ENCODE results near the gene OTC. TPM values are rescaled to one million over a fixed set of nuclear protein-coding genes. Genes with fewer than 3 reads are reported as not detected.

OTC gene
- total RNA-seq, result not detected in 2 replicates
- not detected for polyA plus RNA-seq (2012)

- no peak for DNase-seq (ENCODE audit: low read depth)
Measured at GRCh38 chrX:38352362-38352761, at the start of gene OTC. Gene OTC (plus strand): TSS chrX:38352604. CDS start chrX:38352697, 93 bp downstream.

GRCh38 chrX:38304010-38304409 is 48.4 kb upstream of the OTC start:
- peak; percentile 29 for DNase-seq (ENCODE audit: low read depth)

GRCh38 chrX:38305971-38306370 is 46.4 kb upstream of the OTC start:
- no peak for DNase-seq (ENCODE audit: low read depth)

GRCh38 chrX:38311743-38312142 is 40.7 kb upstream of the OTC start:
- DNase-seq (ENCODE audit: low read depth), result no peak

GRCh38 chrX:38312436-38312835 is 40.0 kb upstream of the OTC start:
- peak; percentile 68 for DNase-seq (ENCODE audit: low read depth)

GRCh38 chrX:38313190-38313589 is 39.2 kb upstream of the OTC start:
- DNase-seq (ENCODE audit: low read depth), result no peak

GRCh38 chrX:38315186-38315585 is 37.2 kb upstream of the OTC start:
- DNase-seq (ENCODE audit: low read depth), result no peak

GRCh38 chrX:38318196-38318595 is 34.2 kb upstream of the OTC start:
- no peak for DNase-seq (ENCODE audit: low read depth)

GRCh38 chrX:38318606-38319005 is 33.8 kb upstream of the OTC start:
- DNase-seq (ENCODE audit: low read depth), result peak; percentile 13

GRCh38 chrX:38320819-38321218 is 31.6 kb upstream of the OTC start:
- DNase-seq (ENCODE audit: low read depth), result no peak

GRCh38 chrX:38326086-38326485 is 26.3 kb upstream of the OTC start:
- no peak for DNase-seq (ENCODE audit: low read depth)

- peak; percentile 93 for DNase-seq (ENCODE audit: low read depth)
Measured at GRCh38 chrX:38327007-38327774, 25.2 kb upstream of the OTC start, which contains the start of gene RPGR. Gene RPGR (minus strand): TSS chrX:38327509. CDS start chrX:38327367, 142 bp downstream.

- no peak for DNase-seq (ENCODE audit: low read depth)
Measured at GRCh38 chrX:38327775-38328081, 24.7 kb upstream of the OTC start.

GRCh38 chrX:38332505-38332904 is 19.9 kb upstream of the OTC start:
- no peak for DNase-seq (ENCODE audit: low read depth)

GRCh38 chrX:38335382-38335781 is 17.0 kb upstream of the OTC start:
- DNase-seq (ENCODE audit: low read depth), result no peak

GRCh38 chrX:38336538-38337240 is 15.7 kb upstream of the OTC start:
- no peak for DNase-seq (ENCODE audit: low read depth)

- no peak for DNase-seq (ENCODE audit: low read depth)
Measured at GRCh38 chrX:38341442-38341841, 11.0 kb upstream of the OTC start.

- no peak for DNase-seq (ENCODE audit: low read depth)
Measured at GRCh38 chrX:38342853-38343778, 9.3 kb upstream of the OTC start.

- no peak for DNase-seq (ENCODE audit: low read depth)
Measured at GRCh38 chrX:38346150-38346549, 6.3 kb upstream of the OTC start.

GRCh38 chrX:38347136-38347535 is 5.3 kb upstream of the OTC start:
- peak; percentile 61 for DNase-seq (ENCODE audit: low read depth)

- DNase-seq (ENCODE audit: low read depth), result no peak
Measured at GRCh38 chrX:38351346-38351745, 1.1 kb upstream of the OTC start.

- DNase-seq (ENCODE audit: low read depth), result no peak
Measured at GRCh38 chrX:38356401-38356800, 4.0 kb downstream of the OTC start.
